Epithelial cell of proximal tubule (primary cell): Measurements from ENCODE around the gene GZMA. TPM values are rescaled to one million over a fixed set of nuclear protein-coding genes. Genes with fewer than 3 reads are reported as not detected.

Source experiments
- DNase-seq: peaks from one replicate; pipeline ENCODE4 v3.0.0-alpha.2; 2011; ENCODE audit warnings: low read depth
- H3K4me3 ChIP-seq: 2 replicates; pipeline ENCODE4 v1.5.1; 2011; ENCODE audit warnings: low read depth, mild to moderate bottlenecking, low read length
- CTCF ChIP-seq: conservative IDR thresholded peaks from 2 replicates; pipeline ENCODE4 v1.5.1; 2012; ENCODE audit warnings: low read depth, mild to moderate bottlenecking, low read length
- total RNA-seq: library from RNA; depleted of rRNA; stranded (reverse); fragments of >200 nt; gene quantifications from 2 replicates; pipeline ENCODE4 v1.2.3, GENCODE V29; 2015

The GZMA gene
- not detected in 2 replicates for total RNA-seq

- no peak for TF ChIP-seq CTCF
- DNase-seq, result no peak
These were observed at the start of gene GZMA for GRCh38 chr5:55102348-55102747. GZMA (plus strand) TSS chr5:55102646; CDS start chr5:55102683, 37 bp downstream.

DNA sequence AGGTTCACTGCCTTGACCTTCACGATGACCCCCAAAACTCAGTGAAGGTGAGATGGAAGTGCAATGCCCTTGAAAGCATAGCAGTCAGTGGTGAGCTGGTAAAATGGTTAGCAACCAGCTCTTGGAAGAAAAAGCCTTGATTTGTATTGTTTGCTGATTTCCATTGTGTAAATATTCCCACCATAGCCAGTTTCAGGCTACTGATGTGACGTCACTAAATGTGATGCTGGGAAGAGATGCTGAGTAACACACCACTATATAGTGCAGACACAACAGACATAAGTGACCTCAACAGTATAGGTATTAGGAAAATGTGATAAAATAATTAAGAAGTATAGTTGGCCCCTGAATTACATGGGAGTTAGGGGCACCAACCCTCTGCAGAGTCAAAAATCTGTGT is 47.3 kb upstream of the GZMA start:
- no peak for TF ChIP-seq CTCF
- no peak for DNase-seq
- no peak overlapping the region for H3K4me3 ChIP-seq

More at GRCh38 chr5:55102348-55102747, at the start of gene GZMA:
- H3K4me3 ChIP-seq, result no peak within 1 kb of the TSS

DNA sequence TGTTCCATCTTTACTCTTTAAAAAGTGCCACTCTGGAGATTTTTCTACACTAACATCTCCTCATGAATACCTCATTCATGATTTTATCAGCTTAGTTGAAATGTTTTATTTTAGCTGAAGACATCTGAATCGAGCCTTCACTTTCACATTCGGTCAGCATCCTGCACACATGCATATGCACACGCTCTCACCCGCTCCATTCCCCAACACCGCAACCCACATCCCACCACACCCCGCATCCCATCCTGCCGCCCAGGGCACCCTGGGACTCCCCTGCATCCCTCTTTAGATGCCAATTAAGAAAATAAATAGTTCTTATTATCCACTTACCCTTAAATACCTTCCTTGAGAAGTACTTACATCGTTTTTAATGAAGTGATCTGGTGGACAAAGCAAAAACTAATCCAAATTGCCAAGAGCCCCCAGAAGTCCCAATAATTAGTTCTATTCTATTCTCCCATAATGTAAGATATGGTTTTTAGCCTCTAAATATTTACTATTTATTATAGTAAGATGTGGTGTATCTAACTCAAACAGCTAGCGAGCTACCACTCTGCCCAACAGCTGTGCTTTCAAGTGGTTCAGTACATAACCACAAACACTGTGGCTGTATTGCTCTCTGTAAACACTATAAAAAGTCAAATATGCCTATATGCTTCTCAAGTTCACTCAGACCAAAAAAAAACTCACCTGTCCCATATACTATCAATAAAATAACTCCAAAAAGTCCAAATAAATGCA is 40.2 kb upstream of the GZMA start:
- no peak for DNase-seq
- no peak overlapping the region for H3K4me3 ChIP-seq
- no peak for TF ChIP-seq CTCF

GRCh38 chr5:55063220-55063863 is 39.1 kb upstream of the GZMA start:
- no peak for TF ChIP-seq CTCF
- no peak for DNase-seq
- no peak overlapping the region for H3K4me3 ChIP-seq

GRCh38 chr5:55063899-55064298 is 38.5 kb upstream of the GZMA start:
- DNase-seq, result no peak

GRCh38 chr5:55064523-55064922 is 37.9 kb upstream of the GZMA start:
- no peak overlapping the region for H3K4me3 ChIP-seq
- no peak for DNase-seq

More at GRCh38 chr5:55063899-55064298, 38.5 kb upstream of the GZMA start:
- H3K4me3 ChIP-seq, result no peak overlapping the region
- TF ChIP-seq CTCF, result no peak

More at GRCh38 chr5:55064523-55064922, 37.9 kb upstream of the GZMA start:
- no peak for TF ChIP-seq CTCF
